ENCODE measurements around the gene HAAO. TPM values are rescaled to one million over a fixed set of nuclear protein-coding genes. Genes with fewer than 3 reads are reported as not detected.

The HAAO gene
- polyA plus RNA-seq, 3 donors, result 10.5 to 29.6 (median 15.0) TPM

DNA sequence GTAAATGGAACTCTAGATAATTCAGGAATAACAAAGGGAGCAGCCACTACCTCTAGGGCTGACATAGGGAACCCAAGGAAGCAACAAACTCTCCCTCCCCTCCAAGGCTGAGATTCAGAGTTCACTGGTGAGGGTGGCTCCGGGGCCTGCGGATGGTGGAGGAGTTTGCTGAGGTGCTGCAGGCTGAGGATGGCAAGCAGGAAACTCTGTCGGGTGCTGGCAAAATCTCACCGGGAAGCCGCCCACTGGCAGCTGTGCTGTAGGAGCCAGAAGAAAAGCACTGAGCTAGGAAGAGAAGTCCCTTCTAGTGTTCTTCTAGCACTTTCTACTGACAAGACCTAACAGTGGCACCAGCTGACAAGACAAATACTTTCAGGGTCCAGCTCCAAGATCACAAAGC, 12.5 kb upstream of the HAAO start:
- 67% methylated on average over 3 of the region's 5 CpGs for WGBS (ENCODE audit: insufficient coverage)
- Histone ChIP-seq H3K9me3 (replicated peaks in 1 of 2; ENCODE audit: control insufficient read depth in 1 of 2, insufficient read depth in 1 of 2, low read length in 2 of 2) (no peaks in the 10 kb centered on the region), H2AFZ (ENCODE audit: insufficient read depth, low read depth, low read length, poor library complexity, severe bottlenecking) (no peak overlapping the region), H3K9ac (ENCODE audit: insufficient read depth, low read length, poor library complexity, severe bottlenecking) (no peak overlapping the region), H3K36me3 (replicated peaks in 1 of 2; ENCODE audit: control insufficient read depth in 1 of 2, insufficient read depth in 2 of 2, low read length in 2 of 2) (peaks cover 0 to 4% of the 10 kb centered on the region in 2 donors), H3K27ac (ENCODE audit: low read depth in 1 of 2, low read length in 2 of 2) (peak overlapping the region; percentile 80 to 83), H3K27me3 (ENCODE audit: control insufficient read depth in 2 of 2, insufficient read depth in 2 of 2, low read length in 2 of 2) (no peaks in the 10 kb centered on the region), H3K4me2 (replicated peaks; ENCODE audit: extremely low read depth, low read length, poor library complexity, severe bottlenecking) (no peak overlapping the region), H3K4me3 (replicated peaks in 1 of 3; ENCODE audit: low read depth in 2 of 3, low read length in 3 of 3) (no peak overlapping the region), H3K79me2 (ENCODE audit: insufficient read depth, low read length) (peaks cover 4% of the 10 kb centered on the region), H3K4me1 (ENCODE audit: control insufficient read depth in 1 of 2, insufficient read depth in 2 of 2, low read length in 2 of 2) (peaks cover 42 to 55% of the 10 kb centered on the region in 2 donors), H4K20me1 (ENCODE audit: insufficient read depth, low read length) (peaks cover 6% of the 10 kb centered on the region)
- intact Hi-C loops (cut with micrococcal nuclease), result loop anchor here (5.0 kb wide), 2 partner anchors 43 to 48 kb away; partner anchors contain the start of gene OXER1 (in 1 of the 2)
- no peak for DNase-seq
- TF ChIP-seq, protein P1, sequence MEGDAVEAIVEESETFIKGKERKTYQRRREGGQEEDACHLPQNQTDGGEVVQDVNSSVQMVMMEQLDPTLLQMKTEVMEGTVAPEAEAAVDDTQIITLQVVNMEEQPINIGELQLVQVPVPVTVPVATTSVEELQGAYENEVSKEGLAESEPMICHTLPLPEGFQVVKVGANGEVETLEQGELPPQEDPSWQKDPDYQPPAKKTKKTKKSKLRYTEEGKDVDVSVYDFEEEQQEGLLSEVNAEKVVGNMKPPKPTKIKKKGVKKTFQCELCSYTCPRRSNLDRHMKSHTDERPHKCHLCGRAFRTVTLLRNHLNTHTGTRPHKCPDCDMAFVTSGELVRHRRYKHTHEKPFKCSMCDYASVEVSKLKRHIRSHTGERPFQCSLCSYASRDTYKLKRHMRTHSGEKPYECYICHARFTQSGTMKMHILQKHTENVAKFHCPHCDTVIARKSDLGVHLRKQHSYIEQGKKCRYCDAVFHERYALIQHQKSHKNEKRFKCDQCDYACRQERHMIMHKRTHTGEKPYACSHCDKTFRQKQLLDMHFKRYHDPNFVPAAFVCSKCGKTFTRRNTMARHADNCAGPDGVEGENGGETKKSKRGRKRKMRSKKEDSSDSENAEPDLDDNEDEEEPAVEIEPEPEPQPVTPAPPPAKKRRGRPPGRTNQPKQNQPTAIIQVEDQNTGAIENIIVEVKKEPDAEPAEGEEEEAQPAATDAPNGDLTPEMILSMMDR (IDR thresholded peaks at IDR 0.05), result no peak
- H3K36me3 Mint-ChIP-seq, result peaks cover 11 to 12% of the 10 kb centered on the region in 2 donors
- peaks cover 0 to 7% (median 0%) of the 10 kb centered on the region in 7 donors for H3K9me3 Mint-ChIP-seq
- H3K27me3 Mint-ChIP-seq (ENCODE audit: low read depth in 3 of 3), result peaks cover 1 to 10% (median 5%) of the 10 kb centered on the region in 3 donors
- H3K4me1 Mint-ChIP-seq, result peaks cover 52% of the 10 kb centered on the region
- H3K27ac Mint-ChIP-seq, result peak overlapping the region; percentile 88 to 98 (median 94)
- no peak overlapping the region for H3K4me3 Mint-ChIP-seq

DNA sequence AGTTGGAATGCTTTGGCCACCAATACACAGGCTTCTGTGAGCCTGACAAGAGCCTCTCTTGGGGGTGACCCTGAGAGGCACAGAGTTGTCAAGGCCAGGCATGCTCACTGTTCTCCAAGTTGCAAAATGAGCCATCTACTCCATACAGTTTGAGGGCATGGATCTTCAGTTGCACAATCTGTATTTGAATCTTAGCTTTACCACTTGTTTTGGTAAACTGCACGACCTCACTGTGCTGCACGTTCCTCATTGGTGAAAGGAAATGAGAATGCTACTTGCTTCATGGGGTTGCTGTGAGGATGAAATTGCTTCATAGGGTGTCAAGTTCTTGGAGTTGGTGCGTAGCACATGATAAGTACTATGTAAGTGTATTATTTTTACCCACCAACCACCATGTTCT, 12.0 kb upstream of the HAAO start:
- H4K20me1 ChIP-seq (ENCODE audit: insufficient read depth, low read length), result peaks cover 8% of the 10 kb centered on the region
- peak overlapping the region; percentile 83 to 90 for H3K27ac ChIP-seq (ENCODE audit: low read depth in 1 of 2, low read length in 2 of 2)
- no peak overlapping the region for H3K9ac ChIP-seq (ENCODE audit: insufficient read depth, low read length, poor library complexity, severe bottlenecking)
- Mint-ChIP-seq H3K4me3 (peak overlapping the region in 1 of 2 donors; percentile 18), H3K27ac (peak overlapping the region; percentile 92 to 99 (median 97)), H3K4me1 (peaks cover 53% of the 10 kb centered on the region), H3K9me3 (peaks cover 0 to 7% (median 0%) of the 10 kb centered on the region in 7 donors), H3K36me3 (peaks cover 15 to 17% of the 10 kb centered on the region in 2 donors), H3K27me3 (ENCODE audit: low read depth in 3 of 3) (peaks cover 1 to 10% (median 5%) of the 10 kb centered on the region in 3 donors)
- TF ChIP-seq, protein P1 (IDR thresholded peaks at IDR 0.05), result no peak
- H3K4me1 ChIP-seq (ENCODE audit: control insufficient read depth in 1 of 2, insufficient read depth in 2 of 2, low read length in 2 of 2), result peaks cover 39 to 53% of the 10 kb centered on the region in 2 donors
- H3K4me2 ChIP-seq (replicated peaks; ENCODE audit: extremely low read depth, low read length, poor library complexity, severe bottlenecking), result no peak overlapping the region
- H3K27me3 ChIP-seq (ENCODE audit: control insufficient read depth in 2 of 2, insufficient read depth in 2 of 2, low read length in 2 of 2), result no peaks in the 10 kb centered on the region
- intact Hi-C loops (cut with micrococcal nuclease), result loop anchor here (5.0 kb wide), 2 partner anchors 42 to 47 kb away; partner anchors contain the start of gene OXER1 (in 1 of the 2)
- peak overlapping the region; percentile 41 for H2AFZ ChIP-seq (ENCODE audit: insufficient read depth, low read depth, low read length, poor library complexity, severe bottlenecking)
- peak; percentile 86 to 88 (median 88) for DNase-seq
- H3K9me3 ChIP-seq (replicated peaks in 1 of 2; ENCODE audit: control insufficient read depth in 1 of 2, insufficient read depth in 1 of 2, low read length in 2 of 2), result no peaks in the 10 kb centered on the region
- no peak overlapping the region for H3K4me3 ChIP-seq (replicated peaks in 1 of 3; ENCODE audit: low read depth in 2 of 3, low read length in 3 of 3)
- WGBS (ENCODE audit: insufficient coverage), result 0% methylated on average over 2 of the region's 3 CpGs
- peaks cover 4% of the 10 kb centered on the region for H3K79me2 ChIP-seq (ENCODE audit: insufficient read depth, low read length)
- H3K36me3 ChIP-seq (replicated peaks in 1 of 2; ENCODE audit: control insufficient read depth in 1 of 2, insufficient read depth in 2 of 2, low read length in 2 of 2), result peaks cover 0 to 9% of the 10 kb centered on the region in 2 donors

Data from CD14-positive monocyte (primary cell).